ENCODE results near the gene CMTM7.
"Not testable (repeated sequence)": the region's sequence is repeated elsewhere in the genome, so short reads cannot be mapped to it uniquely, and the experiment has no call there.

The CMTM7 gene

DNA sequence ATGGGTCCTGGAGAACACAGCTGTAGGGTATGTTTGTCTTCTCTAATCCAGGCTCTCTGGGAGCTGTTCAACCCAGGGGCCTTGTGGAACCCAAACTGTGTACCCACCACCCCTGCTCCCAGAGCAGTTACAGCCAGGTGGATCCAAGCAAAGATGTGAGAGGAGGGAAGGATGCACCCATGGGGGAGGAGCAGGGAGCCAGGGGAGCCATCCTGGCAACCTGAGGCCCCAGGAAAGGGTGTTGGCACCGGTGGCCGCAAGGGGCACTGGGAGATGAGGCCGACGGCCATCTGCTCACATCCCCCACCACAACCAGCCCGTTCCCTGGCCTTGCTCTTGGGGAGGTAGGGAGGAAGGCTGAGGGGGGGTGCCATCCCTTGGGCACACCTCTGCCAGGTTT lies 67.8 kb downstream of the CMTM7 start:
- DNase-seq (ENCODE audit: low read depth) = no peak

DNA sequence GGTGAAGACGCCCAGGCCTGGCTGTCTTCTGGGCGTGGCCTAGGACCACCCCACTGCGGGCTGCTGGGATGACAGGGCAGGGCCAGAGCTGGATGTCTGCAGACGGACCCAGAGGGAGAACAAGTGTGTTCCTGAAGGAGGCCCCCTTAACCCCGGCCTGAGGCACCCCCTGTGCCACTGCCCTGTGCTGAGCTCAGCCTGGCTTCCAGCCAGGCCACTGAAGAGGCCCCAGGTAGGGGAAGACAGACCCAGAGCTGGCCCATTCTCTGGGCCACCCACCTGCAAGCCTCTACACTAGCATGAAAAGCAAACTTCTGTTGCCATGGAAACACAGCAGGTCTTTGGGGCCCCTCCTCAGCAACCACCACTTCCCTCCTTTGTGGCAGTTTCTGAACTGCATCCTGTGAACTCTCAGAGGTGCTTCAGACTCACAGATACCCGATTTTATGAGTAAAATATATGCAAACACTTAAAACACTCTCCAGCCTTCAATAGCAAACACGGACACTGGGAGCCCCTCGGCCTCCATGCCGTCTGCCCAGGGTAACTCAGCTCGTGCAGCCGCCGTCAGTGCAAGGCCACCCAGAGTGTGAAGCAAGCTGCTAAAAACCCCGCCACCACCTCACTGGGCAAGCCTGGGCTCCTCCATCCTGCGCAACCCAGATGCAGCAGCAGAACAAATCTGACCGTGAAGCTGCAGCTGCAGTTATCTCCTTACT lies 68.5 kb downstream of the CMTM7 start:
- no peak for DNase-seq (ENCODE audit: low read depth)

DNA sequence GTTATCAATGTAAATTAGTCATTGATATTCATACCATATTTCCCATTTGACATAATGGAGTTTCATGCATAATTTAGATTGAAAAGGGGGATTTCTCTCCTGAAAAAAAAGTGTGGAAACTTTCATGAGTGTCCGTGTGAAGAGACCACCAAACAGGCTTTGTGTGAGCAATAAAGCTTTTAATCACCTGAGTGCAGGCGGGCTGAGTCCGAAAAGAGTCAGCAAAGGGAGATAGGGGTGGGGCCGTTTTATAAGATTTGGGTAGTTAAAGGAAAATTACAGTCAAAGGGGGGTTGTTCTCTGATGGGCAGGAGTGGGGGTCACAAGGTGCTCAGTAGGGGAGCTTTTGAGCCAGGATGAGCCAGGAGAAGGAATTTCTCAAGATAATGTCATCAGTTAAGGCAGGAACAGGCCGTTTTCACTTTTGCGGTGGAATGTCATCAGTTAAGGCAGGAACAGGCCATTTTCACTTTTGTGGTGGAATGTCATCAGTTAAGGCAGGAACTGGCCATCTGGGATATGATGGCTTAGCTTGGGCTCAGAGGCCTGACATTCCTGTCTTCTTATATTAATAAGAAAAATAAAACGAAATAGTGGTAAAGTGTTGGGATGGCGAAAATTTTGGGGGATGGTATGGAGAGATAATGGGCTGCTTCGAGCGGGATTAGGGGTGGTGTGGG lies 69.3 kb downstream of the CMTM7 start:
- not testable (repeated sequence) for DNase-seq (ENCODE audit: low read depth)

DNA sequence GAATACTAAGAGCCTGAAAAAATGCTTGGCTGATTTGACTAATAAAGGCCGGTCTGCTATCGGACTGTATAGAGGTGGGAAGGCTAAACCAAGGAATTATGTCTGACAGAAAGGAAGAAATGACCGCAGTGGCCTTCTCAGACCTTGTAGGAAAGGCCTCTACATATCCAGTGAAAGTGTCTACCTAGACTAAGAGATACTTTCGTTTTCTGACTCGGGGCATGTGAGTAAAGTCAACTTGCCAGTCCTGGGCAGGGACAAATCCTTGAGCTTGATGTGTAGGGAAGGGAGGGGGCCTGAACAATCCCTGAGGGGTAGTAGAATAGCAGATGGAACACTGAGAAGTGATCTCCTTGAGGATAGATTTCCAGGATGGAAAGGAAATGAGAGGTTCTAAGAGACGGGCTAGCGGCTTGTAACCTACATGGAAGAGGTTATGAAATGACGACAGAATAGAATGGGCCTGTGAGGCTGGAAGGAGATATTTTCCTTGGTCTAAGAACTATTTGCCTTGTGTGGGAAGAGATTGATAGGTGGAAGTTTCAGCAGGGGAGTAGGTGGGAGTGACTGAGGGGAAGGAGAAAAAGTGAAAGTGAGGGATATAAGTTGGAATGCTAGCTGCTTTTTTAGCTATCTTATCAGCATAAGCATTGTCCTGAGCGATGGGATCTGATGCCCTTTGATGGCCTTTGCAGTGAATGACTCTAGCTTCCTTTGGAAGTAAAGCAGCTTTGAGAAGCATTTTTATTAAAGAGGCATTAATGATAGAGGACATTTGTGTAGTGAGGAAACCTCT lies 70.7 kb downstream of the CMTM7 start:
- not testable (repeated sequence) for DNase-seq (ENCODE audit: low read depth)

DNA sequence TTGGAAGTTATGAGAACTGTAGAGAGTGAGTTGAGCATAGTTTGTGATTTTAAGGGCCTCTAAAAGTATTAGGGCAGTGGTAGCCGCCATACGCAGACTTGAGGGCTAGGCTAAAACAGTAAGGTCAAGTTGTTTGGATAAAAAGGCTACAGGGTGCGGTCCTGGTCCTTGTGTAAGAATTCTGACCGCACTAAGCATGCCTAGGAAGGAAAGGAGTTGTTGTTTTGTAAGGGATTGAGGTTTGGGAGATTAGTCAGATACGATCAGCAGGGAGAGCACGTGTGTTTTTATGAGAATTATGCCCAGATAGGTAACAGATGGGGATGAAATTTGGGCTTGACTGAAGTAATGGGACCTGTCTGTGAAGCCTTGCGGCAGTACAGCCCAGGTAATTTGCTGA lies 71.8 kb downstream of the CMTM7 start:
- DNase-seq (ENCODE audit: low read depth) = not testable (repeated sequence)

DNA sequence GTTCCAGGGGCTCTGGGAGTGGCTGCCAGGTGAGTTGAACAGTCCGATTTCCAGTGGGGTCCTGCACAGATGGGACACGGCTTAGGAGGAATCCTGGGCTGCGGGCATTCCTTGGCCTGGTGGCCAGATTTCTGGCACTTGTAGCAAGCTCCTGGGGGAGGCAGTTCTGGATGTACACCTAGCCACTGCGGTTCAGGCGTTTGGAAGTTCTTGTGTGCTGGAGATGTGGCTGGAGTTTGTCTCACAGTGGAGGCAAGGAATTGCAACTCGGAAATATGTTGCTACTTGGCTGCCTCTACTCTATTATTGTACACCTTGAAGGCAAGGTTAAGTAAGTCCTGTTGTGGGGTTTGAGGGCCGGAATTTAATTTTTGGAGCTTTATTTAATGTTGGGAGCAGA lies 73.1 kb downstream of the CMTM7 start:
- DNase-seq (ENCODE audit: low read depth) = not testable (repeated sequence)

DNA sequence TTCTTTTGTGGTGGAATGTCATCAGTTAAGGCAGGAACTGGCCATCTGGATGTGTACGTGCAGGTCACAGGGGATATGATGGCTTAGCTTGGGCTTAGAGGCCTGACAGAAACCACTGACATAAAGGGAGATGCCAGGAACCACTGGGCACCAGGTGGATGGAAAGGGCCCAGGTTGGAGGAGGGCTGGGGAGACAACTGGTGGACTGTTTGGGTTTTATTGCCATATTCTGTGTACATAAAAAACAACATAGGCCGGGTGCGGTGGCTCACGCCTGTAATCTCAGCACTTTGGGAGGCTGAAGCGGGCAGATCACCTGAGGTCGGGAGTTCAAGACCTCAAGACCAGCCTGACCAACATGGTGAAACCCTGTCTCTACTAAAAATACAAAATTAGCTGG lies 75.2 kb downstream of the CMTM7 start:
- DNase-seq (ENCODE audit: low read depth) = not testable (repeated sequence)

DNA sequence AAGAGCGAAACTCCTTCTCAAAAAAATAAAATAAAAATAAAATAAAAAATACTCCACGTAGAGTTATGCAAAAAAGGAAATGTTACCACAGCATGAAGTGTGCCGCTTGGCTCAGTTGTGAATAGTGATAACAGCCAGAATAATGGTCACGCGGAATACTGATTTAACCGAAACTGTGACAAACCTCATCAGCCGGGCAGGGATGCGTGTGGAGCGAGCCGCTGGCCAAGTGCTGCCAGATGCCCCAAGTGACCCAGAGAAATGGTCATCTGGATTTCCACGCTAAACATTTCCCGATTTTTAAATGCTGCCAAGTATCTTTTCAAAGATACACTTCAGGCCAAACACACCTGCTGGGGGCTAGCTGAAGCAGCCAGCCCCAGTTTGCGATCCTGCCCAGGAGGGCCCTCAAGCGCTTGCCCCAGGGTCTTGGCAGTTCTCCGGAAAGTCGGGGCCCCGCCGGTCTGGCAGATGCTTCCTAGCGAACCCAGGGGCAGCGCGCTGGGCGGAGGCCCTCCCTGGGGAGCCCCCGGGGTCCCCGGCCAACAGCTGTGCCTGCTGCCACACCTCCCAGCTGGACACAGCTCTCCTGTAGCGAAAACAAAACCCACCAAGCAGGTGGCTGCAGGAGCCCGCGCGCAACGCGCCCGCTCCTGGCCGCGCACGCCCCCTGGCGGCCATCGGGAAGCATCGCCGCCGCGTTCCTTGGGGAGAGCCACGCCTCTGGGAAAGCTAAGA lies 75.8 kb downstream of the CMTM7 start:
- DNase-seq (ENCODE audit: low read depth) = no peak

DNA sequence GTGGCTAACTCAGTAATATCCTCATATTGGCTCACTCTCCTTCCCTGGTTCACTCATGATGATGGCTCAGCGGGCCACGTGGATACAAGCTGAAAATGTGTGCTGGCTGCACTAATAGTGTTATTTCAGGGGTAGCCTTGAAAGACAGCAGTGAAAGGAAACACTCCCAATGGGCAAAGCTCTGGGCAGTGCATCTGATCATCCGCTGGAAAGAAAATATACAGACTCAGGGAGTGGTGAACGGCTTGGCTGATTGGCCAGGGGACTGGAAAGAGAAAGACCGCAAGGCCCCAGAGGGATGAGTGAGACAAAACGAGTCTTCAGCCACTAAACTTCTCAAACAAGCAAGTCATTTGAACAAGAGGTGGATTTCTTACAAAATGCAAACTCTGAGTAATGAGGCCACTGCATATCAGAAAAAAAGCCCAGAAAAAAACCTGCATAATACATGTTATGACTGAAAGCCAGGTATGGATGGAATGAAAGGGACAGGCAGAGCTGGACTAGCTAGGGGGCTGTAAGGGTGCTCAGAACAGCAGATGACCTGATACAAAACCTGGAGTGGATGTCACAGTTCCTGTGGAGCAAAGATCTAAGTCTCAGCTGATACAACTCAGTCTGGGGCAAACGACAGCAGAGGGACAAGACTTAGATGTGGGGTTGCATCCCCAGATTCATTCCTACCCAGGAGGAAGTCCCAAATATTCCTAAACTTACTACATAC lies 77.7 kb downstream of the CMTM7 start:
- DNase-seq (ENCODE audit: low read depth) = no peak

DNA sequence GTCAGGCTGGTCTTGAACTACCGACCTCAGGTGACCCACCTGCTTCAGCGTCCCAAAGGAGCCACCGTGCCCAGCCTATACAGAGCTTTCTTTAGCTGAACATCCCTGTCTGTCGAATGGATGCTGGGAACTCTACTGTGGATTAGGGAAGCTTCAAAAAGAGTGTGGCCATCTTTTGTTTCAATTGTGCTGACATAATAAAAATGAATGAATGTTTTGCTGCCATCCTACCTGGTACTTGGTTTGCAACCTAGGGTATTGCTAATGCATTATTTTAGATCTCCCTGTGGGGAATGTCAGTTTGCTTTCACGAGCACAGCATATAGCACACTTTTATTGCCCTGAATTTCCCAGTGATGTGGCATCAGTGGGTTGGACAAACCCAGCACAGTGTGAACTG lies 78.7 kb downstream of the CMTM7 start:
- no peak for DNase-seq (ENCODE audit: low read depth)

DNA sequence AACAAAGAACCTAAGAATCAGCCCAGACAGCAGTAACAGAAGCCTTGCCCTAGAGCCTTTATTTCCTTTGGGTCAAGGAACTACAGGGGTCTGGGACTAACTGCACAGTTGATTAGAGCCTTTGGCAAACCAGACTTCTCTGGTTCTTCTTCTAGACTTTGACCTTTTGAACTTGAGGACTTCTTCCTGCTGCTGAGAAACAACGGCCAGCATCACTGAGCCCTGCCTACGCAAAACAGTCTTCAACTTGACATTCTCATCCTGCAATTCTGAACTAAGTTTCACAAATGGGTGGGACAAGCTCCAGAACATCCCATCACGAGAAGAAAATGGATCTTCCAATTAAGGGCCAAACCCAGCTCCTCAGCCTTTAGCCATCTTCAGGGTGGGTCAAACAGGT lies 79.6 kb downstream of the CMTM7 start:
- DNase-seq (ENCODE audit: low read depth) = no peak

DNA sequence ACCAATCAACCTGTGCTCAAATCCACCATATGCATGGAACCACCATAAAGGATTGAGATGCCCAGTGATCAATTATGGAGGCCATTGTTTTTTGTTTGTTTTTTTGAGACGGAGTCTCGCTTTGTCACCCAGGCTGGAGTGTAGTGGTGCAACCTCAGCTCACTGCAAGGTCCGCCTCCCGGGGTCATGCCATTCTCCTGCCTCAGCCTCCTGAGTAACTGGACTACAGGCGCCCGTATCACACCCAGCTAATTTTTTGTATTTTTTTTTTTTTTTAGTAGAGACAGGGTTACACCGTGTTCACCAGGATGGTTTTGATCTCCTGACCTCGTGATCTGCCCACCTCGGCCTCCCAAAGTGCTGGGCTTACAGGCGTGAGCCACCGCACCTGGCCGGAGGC lies 80.5 kb downstream of the CMTM7 start:
- DNase-seq (ENCODE audit: low read depth) = not testable (repeated sequence)

DNA sequence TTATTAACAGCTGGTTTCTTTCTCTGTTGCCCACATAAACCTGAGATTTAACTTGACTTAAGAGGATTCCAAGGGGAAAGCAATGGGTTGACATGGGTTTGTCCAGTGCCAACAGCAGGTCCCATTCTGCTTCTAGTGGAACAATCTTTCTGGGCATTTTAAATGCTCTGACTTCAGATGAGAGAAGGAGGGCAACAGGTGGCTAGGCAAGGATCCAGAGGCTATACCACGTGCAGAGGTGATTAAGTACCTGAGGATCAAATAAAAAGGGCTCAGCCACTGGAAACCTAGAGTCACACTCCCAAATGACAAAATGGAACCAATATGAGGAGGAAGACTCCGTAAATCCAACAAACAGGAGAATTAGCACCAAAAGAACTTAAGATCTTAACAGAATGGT lies 82.5 kb downstream of the CMTM7 start:
- DNase-seq (ENCODE audit: low read depth) = no peak

DNA sequence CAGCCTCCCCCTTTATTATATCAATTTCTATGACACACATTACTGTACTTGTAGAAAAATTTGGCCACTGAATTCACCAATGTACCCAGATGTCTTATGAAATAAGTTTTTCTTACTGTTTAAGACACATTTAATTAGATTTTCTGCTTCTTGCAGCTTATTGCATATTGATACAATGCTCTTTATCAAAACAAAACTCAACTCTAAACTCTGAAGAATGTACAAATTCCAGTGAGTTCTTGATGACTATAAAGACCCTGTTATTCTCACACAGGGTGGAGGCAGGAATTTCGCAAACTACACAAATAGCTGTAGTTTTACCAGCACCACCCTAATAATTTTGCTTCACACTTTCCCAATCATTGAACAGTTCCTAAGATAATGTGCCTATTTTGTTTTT lies 89.0 kb downstream of the CMTM7 start:
- DNase-seq (ENCODE audit: low read depth) = no peak

DNA sequence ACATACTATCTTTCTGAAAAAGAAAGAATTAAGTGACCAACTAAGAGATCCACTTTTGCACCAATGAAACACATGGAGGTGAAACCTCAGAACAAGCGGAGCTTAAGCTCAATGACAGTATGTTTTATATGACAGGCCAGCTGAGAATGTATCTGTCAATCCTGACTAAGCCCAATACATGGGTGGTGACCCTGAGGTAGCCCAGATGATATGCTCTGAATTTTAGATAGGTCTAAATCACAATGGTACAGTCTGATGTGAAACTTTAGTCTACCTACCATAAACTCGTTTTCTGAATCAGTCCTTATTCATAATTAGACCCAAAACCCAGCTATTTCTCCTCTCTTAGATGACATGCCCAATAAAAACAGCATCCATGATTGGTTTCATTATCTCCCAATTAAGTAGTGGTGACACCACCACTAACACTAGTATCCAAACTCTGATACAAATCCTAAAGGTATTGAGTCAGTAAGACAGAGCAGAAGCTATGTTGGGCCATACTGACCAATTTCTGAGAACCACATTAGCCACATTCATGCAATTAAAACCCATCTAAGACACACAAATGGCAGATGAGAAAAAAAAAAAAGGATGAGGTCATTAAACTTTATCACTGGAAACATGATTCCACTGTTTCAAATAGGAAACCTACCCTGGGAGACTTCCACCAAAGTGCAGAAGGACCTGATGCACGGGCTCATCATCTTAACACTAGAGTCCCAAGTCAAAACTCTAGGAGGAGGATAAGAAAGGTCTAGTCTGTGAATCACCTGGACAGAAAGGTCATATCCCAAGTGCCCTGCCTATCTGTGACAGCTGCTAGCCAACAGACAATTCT lies 90.4 kb downstream of the CMTM7 start:
- DNase-seq (ENCODE audit: low read depth) = no peak

DNA sequence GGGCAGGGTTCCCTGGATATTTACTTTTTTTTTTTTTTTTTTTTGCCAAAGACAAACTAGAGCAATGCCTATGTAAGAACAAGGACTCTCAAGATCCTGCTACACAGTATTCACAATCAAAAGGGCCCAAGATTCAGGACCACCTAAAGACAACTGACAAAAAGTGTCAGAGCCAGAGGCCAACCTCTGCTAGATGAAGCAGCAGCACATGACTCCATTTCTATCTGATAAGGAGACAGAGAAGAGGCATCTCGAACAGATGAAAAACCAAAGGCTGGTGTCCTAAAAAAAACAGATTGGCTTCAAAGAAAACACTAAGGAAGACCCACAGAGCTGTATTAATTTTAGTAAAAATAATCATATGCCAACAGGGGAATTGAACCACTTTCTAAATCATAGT lies 91.0 kb downstream of the CMTM7 start:
- DNase-seq (ENCODE audit: low read depth) = no peak

DNA sequence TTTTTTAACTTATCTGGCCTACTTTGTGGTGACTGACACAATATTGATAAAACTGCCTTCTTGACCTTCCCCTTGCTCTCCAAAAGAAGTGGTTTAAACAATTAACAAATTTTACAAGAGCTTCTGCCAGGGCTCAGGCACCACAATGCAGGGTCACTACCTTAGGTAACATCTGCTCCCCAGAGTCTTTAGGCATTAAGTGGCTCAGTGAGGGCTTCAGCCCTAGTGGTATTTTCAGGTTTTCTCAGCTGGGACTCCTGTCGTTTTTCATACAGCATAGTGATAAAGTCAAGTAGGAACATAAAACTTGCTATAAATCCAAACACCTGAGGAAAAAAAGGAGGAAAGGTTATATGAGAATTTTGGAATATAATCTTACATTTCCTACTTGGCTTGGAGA lies 92.1 kb downstream of the CMTM7 start:
- DNase-seq (ENCODE audit: low read depth) = no peak

DNA sequence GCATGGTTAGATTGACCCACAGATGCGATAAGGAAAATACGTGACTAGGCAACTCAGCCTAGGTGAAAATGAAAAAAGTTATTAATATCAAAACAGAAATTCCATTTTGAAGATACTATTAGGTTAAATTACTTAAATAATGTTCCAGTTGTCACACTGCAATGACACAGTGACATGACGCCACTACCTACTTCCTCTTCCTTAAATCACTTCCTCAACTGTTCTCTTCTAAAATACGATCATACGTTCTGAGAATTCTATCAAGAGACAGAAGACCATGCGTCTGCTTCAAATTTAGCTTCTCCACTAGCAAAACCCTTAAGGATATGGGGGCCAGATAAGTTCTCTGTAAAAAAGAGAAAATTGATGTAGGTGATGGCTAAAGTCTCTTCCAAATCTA lies 92.8 kb downstream of the CMTM7 start:
- DNase-seq (ENCODE audit: low read depth) = no peak

DNA sequence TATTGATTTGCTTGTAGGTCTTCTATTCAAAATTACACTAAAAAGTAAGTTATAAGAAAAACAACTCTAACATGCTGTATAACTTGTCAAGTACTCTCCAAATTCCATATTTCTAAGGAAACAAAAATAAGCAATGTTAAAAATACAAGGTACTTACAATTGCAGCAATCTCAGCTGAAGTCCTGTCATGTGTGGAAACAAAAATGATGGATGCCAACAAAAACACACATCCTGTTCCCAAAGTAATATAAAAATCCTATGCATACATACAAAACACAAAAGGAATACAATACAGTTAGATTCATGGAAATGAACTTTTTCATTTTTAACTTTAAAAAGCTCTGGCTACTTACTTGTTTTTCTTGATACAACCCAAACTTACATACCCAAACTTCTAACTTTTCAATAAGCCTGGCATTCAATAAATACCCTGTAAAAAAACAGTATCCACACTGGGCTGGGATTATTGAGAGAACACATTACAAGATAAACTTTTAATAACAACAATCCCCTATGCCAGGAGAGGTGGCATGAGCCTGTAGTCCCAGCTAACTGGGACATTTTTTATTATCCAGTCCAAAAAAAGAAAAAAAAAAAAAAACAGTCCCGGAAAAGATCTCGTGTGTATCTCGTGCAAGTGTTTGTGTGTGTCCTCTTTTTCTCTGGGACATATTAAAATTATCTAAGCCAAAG lies 96.3 kb downstream of the CMTM7 start:
- no peak for DNase-seq (ENCODE audit: low read depth)

DNA sequence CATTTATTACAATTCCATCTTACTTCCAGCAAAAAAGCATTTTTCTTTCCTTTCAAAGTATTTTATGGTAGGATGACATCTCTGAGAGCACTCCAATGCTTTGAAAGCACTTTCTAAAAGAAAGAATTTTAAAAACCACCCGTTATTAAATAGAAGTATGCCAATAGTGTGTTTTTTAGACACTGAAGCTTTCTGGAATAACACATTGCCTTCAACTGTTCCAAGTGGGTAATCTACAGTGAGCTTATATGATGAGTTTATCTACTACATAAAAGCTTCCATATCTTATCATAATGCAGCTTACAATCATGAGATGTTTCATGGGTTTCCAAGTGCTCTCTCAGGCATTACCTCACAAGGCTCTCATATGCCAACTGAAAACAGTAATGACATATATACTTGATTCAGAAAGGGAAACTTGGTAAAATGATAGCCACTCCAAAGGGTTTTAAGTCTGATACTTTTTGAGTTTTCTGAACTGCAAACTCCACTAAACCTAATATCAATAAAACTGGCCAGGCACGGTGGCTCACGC lies 96.9 kb downstream of the CMTM7 start:
- no peak for DNase-seq (ENCODE audit: low read depth)

All from GM04503 (cell line).